T-helper 17 cell (primary cell): ENCODE data around the gene APH1A. TPM values are rescaled to one million over a fixed set of nuclear protein-coding genes. Genes with fewer than 3 reads are reported as not detected.
A peak's percentile ranks its signal among the peaks of the same experiment; 100 is the strongest.
"Not testable (repeated sequence)": the region's sequence is repeated elsewhere in the genome, so short reads cannot be mapped to it uniquely, and the experiment has no call there.

Source experiments
- ATAC-seq: fragments of 150-1000 bp; cut with Tn5 transposase; 2 replicates; pipeline ENCODE4 v1.10.0; 2021; ENCODE audit warnings: mild to moderate bottlenecking, moderate library complexity
- DNase-seq, 3 donors: peaks; one replicate each; pipeline versions ENCODE4 v3.0.0 to v3.0.0-alpha.2; 2020 to 2021
- H3K9me3 ChIP-seq: one replicate; pipeline ENCODE4 v1.7.0; 2013; ENCODE audit warnings: low read length, mild to moderate bottlenecking; ENCODE audit not compliant: control insufficient read depth, poor library complexity, severe bottlenecking
- H3K27ac Mint-ChIP-seq: one replicate; pipeline ENCODE4 v1.8.0; 2022; ENCODE audit warnings: mild to moderate bottlenecking, moderate library complexity, mixed read lengths
- H3K27me3 Mint-ChIP-seq: one replicate; pipeline ENCODE4 v1.8.0; 2022; ENCODE audit warnings: mixed read lengths
- H3K36me3 Mint-ChIP-seq: one replicate; pipeline ENCODE4 v1.8.0; 2022; ENCODE audit warnings: low read depth, mixed read lengths
- H3K4me1 Mint-ChIP-seq: one replicate; pipeline ENCODE4 v1.8.0; 2022; ENCODE audit warnings: mild to moderate bottlenecking, mixed read lengths
- H3K4me3 Mint-ChIP-seq: one replicate; pipeline ENCODE4 v1.8.0; 2022; ENCODE audit warnings: mild to moderate bottlenecking, moderate library complexity, mixed read lengths
- total RNA-seq, 4 donors: library from RNA in 2 of 4; stranded (reverse) in 2 of 4; gene quantifications; one replicate each; pipeline ENCODE4 v1.2.3 and lab custom pipeline; 2022 to 2026

APH1A gene
- total RNA-seq, 2 donors from 2014 or later: 118 TPM

- Mint-ChIP-seq H3K27me3 (no peaks in the 10 kb centered on the region), H3K36me3 (peaks cover 6% of the 10 kb centered on the region), H3K27ac (no peak overlapping the region), H3K4me1 (peaks cover 19% of the 10 kb centered on the region), H3K4me3 (no peak overlapping the region)
- DNase-seq: peak in 1 of 3 donors; percentile 15
- ATAC-seq: no peak
- no peaks in the 10 kb centered on the region for H3K9me3 ChIP-seq
These were observed 33.4 kb downstream of the APH1A start for GRCh38 chr1:150235294-150235851.

GRCh38 chr1:150234566-150235293 lies 34.1 kb downstream of the APH1A start:
- H3K4me1 Mint-ChIP-seq: peaks cover 19% of the 10 kb centered on the region
- ATAC-seq: peak; percentile 73
- H3K36me3 Mint-ChIP-seq: peaks cover 6% of the 10 kb centered on the region
- no peaks in the 10 kb centered on the region for H3K9me3 ChIP-seq
- H3K27ac Mint-ChIP-seq: no peak overlapping the region
- no peaks in the 10 kb centered on the region for H3K27me3 Mint-ChIP-seq
- no peak overlapping the region for H3K4me3 Mint-ChIP-seq
- DNase-seq: peak; percentile 84 to 88 (median 85)

GRCh38 chr1:150234309-150234565 lies 34.6 kb downstream of the APH1A start:
- no peaks in the 10 kb centered on the region for H3K27me3 Mint-ChIP-seq
- H3K9me3 ChIP-seq: no peaks in the 10 kb centered on the region
- ATAC-seq (no peak), DNase-seq (no peak)
- no peak overlapping the region for H3K4me3 Mint-ChIP-seq
- H3K27ac Mint-ChIP-seq: no peak overlapping the region
- H3K36me3 Mint-ChIP-seq: peaks cover 6% of the 10 kb centered on the region
- H3K4me1 Mint-ChIP-seq: peaks cover 19% of the 10 kb centered on the region

DNA sequence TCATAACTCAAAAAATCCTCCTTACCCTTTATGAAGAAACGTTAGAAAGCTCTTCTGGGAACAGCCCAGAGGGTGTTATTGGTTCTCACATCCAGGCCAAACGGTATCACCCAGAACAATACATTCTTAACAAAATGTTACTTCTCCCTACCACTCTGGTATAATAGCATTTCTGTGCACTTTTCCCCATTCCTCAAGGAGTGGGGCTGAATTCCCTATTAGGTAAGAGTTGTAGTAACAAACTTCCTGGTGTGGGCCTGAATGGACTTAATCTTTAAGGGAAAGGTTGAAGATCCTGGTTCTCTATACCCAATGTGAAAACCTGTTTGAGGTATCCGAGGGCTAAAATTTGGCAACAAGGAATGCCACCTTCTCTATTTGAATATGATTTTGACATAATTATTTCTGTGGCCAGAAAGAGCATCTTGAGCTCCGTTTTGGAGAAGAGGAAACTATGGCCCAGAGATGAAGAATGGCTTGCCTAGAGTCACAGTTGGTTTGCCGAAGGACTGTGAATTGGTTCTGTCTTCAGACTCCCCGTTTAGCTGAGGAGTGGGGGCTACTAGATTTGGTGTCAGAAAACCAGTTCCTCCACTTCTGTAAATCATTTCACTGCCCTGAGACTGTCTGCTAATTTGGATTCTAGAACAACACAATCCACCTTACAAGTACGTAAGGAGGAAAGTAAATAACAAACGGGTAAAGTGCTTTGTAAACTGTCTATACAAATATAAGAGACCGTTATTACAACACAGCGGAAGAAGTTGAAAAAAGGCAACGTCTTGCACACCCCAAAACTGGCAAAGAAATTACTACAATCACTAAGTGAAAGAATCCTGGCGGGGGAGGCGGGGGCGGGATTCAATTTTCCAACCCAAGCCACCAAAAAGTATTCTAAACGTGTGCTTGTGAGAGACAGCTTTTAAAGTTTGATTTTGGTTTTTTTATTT lies 35.2 kb downstream of the APH1A start:
- H3K27ac Mint-ChIP-seq: no peak overlapping the region
- peaks cover 19% of the 10 kb centered on the region for H3K4me1 Mint-ChIP-seq
- H3K27me3 Mint-ChIP-seq: no peaks in the 10 kb centered on the region
- no peak for ATAC-seq
- DNase-seq: no peak
- H3K4me3 Mint-ChIP-seq: no peak overlapping the region
- peaks cover 6% of the 10 kb centered on the region for H3K36me3 Mint-ChIP-seq
- H3K9me3 ChIP-seq: no peaks in the 10 kb centered on the region

DNA sequence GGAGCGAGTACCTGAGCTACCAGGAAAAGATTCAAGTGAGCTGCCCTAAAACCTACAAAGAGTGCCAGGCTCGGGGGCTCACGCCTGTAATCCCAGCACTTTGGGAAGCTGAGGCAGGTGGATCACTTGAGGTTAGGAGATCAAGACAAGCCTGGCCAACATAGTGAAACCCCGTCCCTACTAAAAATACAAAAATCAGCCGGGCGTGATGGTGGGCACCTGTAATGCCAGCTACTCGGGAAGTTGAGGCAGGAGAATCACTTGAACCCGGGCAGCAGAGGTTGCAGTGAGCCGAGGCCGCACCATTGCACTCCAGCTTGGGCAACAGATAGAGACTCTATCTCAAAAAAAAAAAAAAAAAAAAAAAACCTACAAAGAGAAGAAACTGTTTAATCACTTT lies 35.9 kb downstream of the APH1A start:
- H3K9me3 ChIP-seq, H3K27ac Mint-ChIP-seq, DNase-seq, ATAC-seq, H3K27me3 Mint-ChIP-seq, H3K4me3 Mint-ChIP-seq, H3K36me3 Mint-ChIP-seq: not testable (repeated sequence)
- H3K4me1 Mint-ChIP-seq: peaks cover 19% of the 10 kb centered on the region

GRCh38 chr1:150228246-150228645 lies 40.6 kb downstream of the APH1A start:
- not testable (repeated sequence) for ATAC-seq, H3K27ac Mint-ChIP-seq, H3K36me3 Mint-ChIP-seq, H3K27me3 Mint-ChIP-seq, H3K4me3 Mint-ChIP-seq, DNase-seq, H3K9me3 ChIP-seq
- peaks cover 10% of the 10 kb centered on the region for H3K4me1 Mint-ChIP-seq

GRCh38 chr1:150227228-150227627 lies 41.6 kb downstream of the APH1A start:
- Mint-ChIP-seq H3K36me3 (peaks cover 9% of the 10 kb centered on the region), H3K4me1 (peaks cover 12% of the 10 kb centered on the region)

GRCh38 chr1:150226486-150226885 lies 42.3 kb downstream of the APH1A start:
- Mint-ChIP-seq H3K36me3 (peaks cover 9% of the 10 kb centered on the region), H3K4me1 (peaks cover 12% of the 10 kb centered on the region), H3K27me3 (no peaks in the 10 kb centered on the region), H3K4me3 (no peak overlapping the region), H3K27ac (peak overlapping the region; percentile 85)
- DNase-seq: no peak
- no peak for ATAC-seq
- no peaks in the 10 kb centered on the region for H3K9me3 ChIP-seq

More at GRCh38 chr1:150227228-150227627, 41.6 kb downstream of the APH1A start:
- no peak for ATAC-seq
- no peaks in the 10 kb centered on the region for H3K9me3 ChIP-seq
- DNase-seq: no peak
- Mint-ChIP-seq H3K27me3 (no peaks in the 10 kb centered on the region), H3K27ac (peak overlapping the region; percentile 85), H3K4me3 (no peak overlapping the region)

DNA sequence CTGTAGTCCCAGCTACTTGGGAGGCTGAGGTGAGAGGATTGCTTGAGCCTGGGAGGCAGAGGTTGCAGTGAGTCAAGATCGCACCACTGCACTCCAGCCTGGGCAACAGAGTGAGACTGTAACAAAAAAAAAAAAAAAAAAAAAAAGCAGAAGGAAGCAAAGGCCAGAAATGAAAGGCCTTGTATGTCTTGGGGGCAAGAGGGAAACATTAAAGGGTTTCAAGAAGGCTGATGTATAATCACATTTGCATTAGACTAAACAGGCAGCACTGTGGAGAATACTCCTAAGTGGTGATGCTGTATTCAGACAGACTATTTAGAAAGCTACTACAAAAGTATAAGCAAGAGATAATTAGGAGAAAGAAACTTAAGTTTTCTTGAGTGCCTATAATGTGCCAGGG lies 43.3 kb downstream of the APH1A start:
- Mint-ChIP-seq H3K36me3 (peaks cover 9% of the 10 kb centered on the region), H3K27me3 (no peaks in the 10 kb centered on the region)
- DNase-seq: no peak

GRCh38 chr1:150224983-150225382 lies 43.8 kb downstream of the APH1A start:
- no peak overlapping the region for H3K4me3 Mint-ChIP-seq
- H3K27ac Mint-ChIP-seq: peak overlapping the region; percentile 53
- H3K36me3 Mint-ChIP-seq: peaks cover 9% of the 10 kb centered on the region
- ATAC-seq (no peak), DNase-seq (no peak)
- H3K27me3 Mint-ChIP-seq: no peaks in the 10 kb centered on the region
- H3K9me3 ChIP-seq: no peaks in the 10 kb centered on the region
- H3K4me1 Mint-ChIP-seq: peaks cover 12% of the 10 kb centered on the region

More for the DNA sequence above, 43.3 kb downstream of the APH1A start:
- H3K9me3 ChIP-seq: no peaks in the 10 kb centered on the region
- Mint-ChIP-seq H3K4me1 (peaks cover 12% of the 10 kb centered on the region), H3K4me3 (no peak overlapping the region), H3K27ac (peak overlapping the region; percentile 53)
- no peak for ATAC-seq

GRCh38 chr1:150221552-150221951 lies 47.3 kb downstream of the APH1A start:
- Mint-ChIP-seq H3K4me1 (peaks cover 9% of the 10 kb centered on the region), H3K27me3 (no peaks in the 10 kb centered on the region), H3K27ac (no peak overlapping the region), H3K36me3 (peaks cover 4% of the 10 kb centered on the region), H3K4me3 (no peak overlapping the region)
- ATAC-seq (peak; percentile 72), DNase-seq (no peak)
- no peaks in the 10 kb centered on the region for H3K9me3 ChIP-seq

GRCh38 chr1:150215855-150216254 lies 53.0 kb downstream of the APH1A start:
- H3K27me3 Mint-ChIP-seq, H3K27ac Mint-ChIP-seq: not testable (repeated sequence)

More at GRCh38 chr1:150215855-150216254, 53.0 kb downstream of the APH1A start:
- H3K4me1 Mint-ChIP-seq: peaks cover 13% of the 10 kb centered on the region
- not testable (repeated sequence) for ATAC-seq, DNase-seq, H3K36me3 Mint-ChIP-seq, H3K9me3 ChIP-seq, H3K4me3 Mint-ChIP-seq
